ENCODE results near the gene NANS.
"Not testable (repeated sequence)": the region's sequence is repeated elsewhere in the genome, so short reads cannot be mapped to it uniquely, and the experiment has no call there.

Gene NANS

DNA sequence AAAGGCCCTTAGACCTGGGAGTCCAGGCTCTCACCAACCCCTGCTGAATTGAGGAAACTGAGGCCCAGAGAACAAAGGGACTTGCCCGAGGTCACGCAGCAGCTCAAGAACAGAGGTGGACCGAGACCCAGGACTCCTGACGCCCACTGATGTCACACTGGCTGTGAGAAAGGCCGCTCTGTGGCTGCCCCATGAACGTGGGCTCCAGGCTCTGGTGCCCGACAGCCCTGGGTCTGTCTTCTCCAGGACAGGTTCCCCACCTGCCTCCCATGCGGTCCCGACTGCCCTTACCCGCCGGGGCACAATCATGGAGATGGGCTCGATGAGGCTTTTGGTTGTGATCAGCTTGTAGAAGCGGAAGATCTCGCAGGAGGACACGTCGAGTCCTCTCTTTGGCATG lies 71.8 kb downstream of the NANS start:
- TF ChIP-seq MYC (IDR thresholded peaks at IDR 0.05; ENCODE audit: low read depth, low read length) (no peak), MAX (IDR thresholded peaks at IDR 0.05; ENCODE audit: low read depth, low read length) (no peak), POLR2A (IDR thresholded peaks at IDR 0.05; ENCODE audit: extremely low read depth, insufficient read length) (no peak)
- TF ChIP-seq, protein P1, sequence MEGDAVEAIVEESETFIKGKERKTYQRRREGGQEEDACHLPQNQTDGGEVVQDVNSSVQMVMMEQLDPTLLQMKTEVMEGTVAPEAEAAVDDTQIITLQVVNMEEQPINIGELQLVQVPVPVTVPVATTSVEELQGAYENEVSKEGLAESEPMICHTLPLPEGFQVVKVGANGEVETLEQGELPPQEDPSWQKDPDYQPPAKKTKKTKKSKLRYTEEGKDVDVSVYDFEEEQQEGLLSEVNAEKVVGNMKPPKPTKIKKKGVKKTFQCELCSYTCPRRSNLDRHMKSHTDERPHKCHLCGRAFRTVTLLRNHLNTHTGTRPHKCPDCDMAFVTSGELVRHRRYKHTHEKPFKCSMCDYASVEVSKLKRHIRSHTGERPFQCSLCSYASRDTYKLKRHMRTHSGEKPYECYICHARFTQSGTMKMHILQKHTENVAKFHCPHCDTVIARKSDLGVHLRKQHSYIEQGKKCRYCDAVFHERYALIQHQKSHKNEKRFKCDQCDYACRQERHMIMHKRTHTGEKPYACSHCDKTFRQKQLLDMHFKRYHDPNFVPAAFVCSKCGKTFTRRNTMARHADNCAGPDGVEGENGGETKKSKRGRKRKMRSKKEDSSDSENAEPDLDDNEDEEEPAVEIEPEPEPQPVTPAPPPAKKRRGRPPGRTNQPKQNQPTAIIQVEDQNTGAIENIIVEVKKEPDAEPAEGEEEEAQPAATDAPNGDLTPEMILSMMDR (IDR thresholded peaks at IDR 0.05; ENCODE audit: low read depth, low read length): no peak
- DNase-seq (ENCODE audit: low read depth): no peak
- no peak overlapping the region for H3K4me3 ChIP-seq (ENCODE audit: low read depth, low read length)

GRCh38 chr9:98129451-98129881 lies 72.9 kb downstream of the NANS start:
- no peak overlapping the region for H3K4me3 ChIP-seq (ENCODE audit: low read depth, low read length)
- TF ChIP-seq MAX (IDR thresholded peaks at IDR 0.05; ENCODE audit: low read depth, low read length): 0 out of 2 replicates have a peak, but pooled peaks have one; percentile 17
- TF ChIP-seq, protein P1 (IDR thresholded peaks at IDR 0.05; ENCODE audit: low read depth, low read length): no peak
- no peak for TF ChIP-seq MYC (IDR thresholded peaks at IDR 0.05; ENCODE audit: low read depth, low read length)
- TF ChIP-seq POLR2A (IDR thresholded peaks at IDR 0.05; ENCODE audit: extremely low read depth, insufficient read length): no peak
- peak; percentile 94 for DNase-seq (ENCODE audit: low read depth)

DNA sequence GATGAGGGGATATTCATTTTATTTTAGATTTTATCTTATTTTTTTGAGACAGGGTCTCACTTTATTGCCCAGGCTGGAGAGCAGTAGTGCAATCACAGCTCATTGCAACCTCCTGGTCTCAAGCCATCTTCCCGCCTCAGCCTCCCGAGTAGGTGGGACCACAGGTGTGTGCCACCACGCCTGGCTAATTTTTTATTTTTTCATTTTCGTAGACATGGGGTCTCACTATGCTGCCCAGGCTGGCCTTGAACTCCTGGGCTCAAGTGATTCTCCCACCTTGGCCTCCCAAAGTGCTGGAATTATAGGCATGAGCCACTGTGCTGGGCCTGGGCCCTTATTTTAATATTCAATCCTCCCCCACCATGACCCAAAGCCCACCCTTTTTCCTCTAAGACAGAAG lies 73.5 kb downstream of the NANS start:
- H3K4me3 ChIP-seq (ENCODE audit: low read depth, low read length); DNase-seq (ENCODE audit: low read depth): not testable (repeated sequence)

- TF ChIP-seq MAX (IDR thresholded peaks at IDR 0.05; ENCODE audit: low read depth, low read length) (no peak), POLR2A (IDR thresholded peaks at IDR 0.05; ENCODE audit: extremely low read depth, insufficient read length) (no peak), MYC (IDR thresholded peaks at IDR 0.05; ENCODE audit: low read depth, low read length) (no peak)
- TF ChIP-seq, protein P1 (IDR thresholded peaks at IDR 0.05; ENCODE audit: low read depth, low read length): no peak
- no peak for DNase-seq (ENCODE audit: low read depth)
- H3K4me3 ChIP-seq (ENCODE audit: low read depth, low read length): no peak overlapping the region
Measured at GRCh38 chr9:98130576-98131228, 74.2 kb downstream of the NANS start.

DNA sequence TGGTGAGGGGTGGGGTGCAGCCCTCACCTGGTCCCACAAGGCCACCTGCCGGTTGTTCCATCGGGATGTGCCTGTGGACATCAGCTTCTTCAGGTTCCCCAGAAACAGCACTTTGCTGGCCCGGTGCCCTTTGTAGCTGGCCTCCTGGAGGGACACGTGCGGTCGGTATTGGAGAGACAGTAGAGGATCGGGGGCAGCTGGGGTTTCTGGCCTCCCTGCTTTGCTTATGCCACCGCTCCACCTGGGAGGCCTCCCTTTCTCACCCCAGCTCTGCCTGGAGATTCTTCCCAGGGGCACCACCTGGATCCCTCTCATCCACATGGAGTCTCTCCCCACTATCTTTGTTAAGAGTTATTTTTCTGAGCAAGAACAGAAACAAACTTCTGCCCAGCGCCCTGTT lies 75.6 kb downstream of the NANS start:
- TF ChIP-seq MAX (IDR thresholded peaks at IDR 0.05; ENCODE audit: low read depth, low read length) (no peak), MYC (IDR thresholded peaks at IDR 0.05; ENCODE audit: low read depth, low read length) (no peak), POLR2A (IDR thresholded peaks at IDR 0.05; ENCODE audit: extremely low read depth, insufficient read length) (no peak)
- TF ChIP-seq, protein P1 (IDR thresholded peaks at IDR 0.05; ENCODE audit: low read depth, low read length): no peak
- DNase-seq (ENCODE audit: low read depth): no peak
- no peak overlapping the region for H3K4me3 ChIP-seq (ENCODE audit: low read depth, low read length)

Data from NB4 (cell line).